IPS-11a (cell line): ENCODE measurements around the gene WAC.
"Not testable (repeated sequence)": the region's sequence is repeated elsewhere in the genome, so short reads cannot be mapped to it uniquely, and the experiment has no call there.

Experiments used
- H3K4me3 ChIP-seq: one replicate; pipeline ENCODE4 v1.5.1; 2013; ENCODE audit warnings: low read depth, low read length, control low read depth

The WAC gene

GRCh38 chr10:28604567-28605536 is 71.9 kb downstream of the WAC start:
- no peak overlapping the region for H3K4me3 ChIP-seq

- H3K4me3 ChIP-seq: no peak overlapping the region
Observed at GRCh38 chr10:28606568-28606967, 73.7 kb downstream of the WAC start.

GRCh38 chr10:28609636-28610035 is 76.7 kb downstream of the WAC start:
- H3K4me3 ChIP-seq: not testable (repeated sequence)

- no peak overlapping the region for H3K4me3 ChIP-seq
Observed at GRCh38 chr10:28612877-28613276, 80.0 kb downstream of the WAC start.

- no peak overlapping the region for H3K4me3 ChIP-seq
Observed at GRCh38 chr10:28616514-28616913, 83.6 kb downstream of the WAC start.

GRCh38 chr10:28619455-28619854 is 86.5 kb downstream of the WAC start:
- no peak overlapping the region for H3K4me3 ChIP-seq

GRCh38 chr10:28620251-28620650 is 87.3 kb downstream of the WAC start:
- no peak overlapping the region for H3K4me3 ChIP-seq

- no peak overlapping the region for H3K4me3 ChIP-seq
Observed at GRCh38 chr10:28623483-28623882, 90.6 kb downstream of the WAC start.

GRCh38 chr10:28624351-28624750 is 91.4 kb downstream of the WAC start:
- no peak overlapping the region for H3K4me3 ChIP-seq

- no peak overlapping the region for H3K4me3 ChIP-seq
Observed at GRCh38 chr10:28627102-28627501, 94.2 kb downstream of the WAC start.

GRCh38 chr10:28628184-28628893 is 95.4 kb downstream of the WAC start:
- H3K4me3 ChIP-seq: no peak overlapping the region

GRCh38 chr10:28631896-28632583 is 99.1 kb downstream of the WAC start:
- no peak overlapping the region for H3K4me3 ChIP-seq

GRCh38 chr10:28632584-28632945 is 99.6 kb downstream of the WAC start:
- no peak overlapping the region for H3K4me3 ChIP-seq

- H3K4me3 ChIP-seq: no peak overlapping the region
Observed at GRCh38 chr10:28633750-28634149, 100.8 kb downstream of the WAC start.

- H3K4me3 ChIP-seq: no peak overlapping the region
Observed at GRCh38 chr10:28637346-28637745, 104.4 kb downstream of the WAC start.

GRCh38 chr10:28638392-28638791 is 105.5 kb downstream of the WAC start:
- no peak overlapping the region for H3K4me3 ChIP-seq

GRCh38 chr10:28640551-28640950 is 107.6 kb downstream of the WAC start:
- no peak overlapping the region for H3K4me3 ChIP-seq

GRCh38 chr10:28644647-28645046 is 111.7 kb downstream of the WAC start:
- H3K4me3 ChIP-seq: no peak overlapping the region

GRCh38 chr10:28652106-28652505 is 119.2 kb downstream of the WAC start:
- no peak overlapping the region for H3K4me3 ChIP-seq

- H3K4me3 ChIP-seq: no peak overlapping the region
Observed at GRCh38 chr10:28652703-28653102, 119.8 kb downstream of the WAC start.

- not testable (repeated sequence) for H3K4me3 ChIP-seq
Observed at GRCh38 chr10:28658824-28659223, 125.9 kb downstream of the WAC start.

- H3K4me3 ChIP-seq: no peak overlapping the region
Observed at GRCh38 chr10:28661035-28661434, 128.1 kb downstream of the WAC start.
